Left lung (tissue), 10 donors: ENCODE measurements around the gene PHACTR1. TPM values are rescaled to one million over a fixed set of nuclear protein-coding genes. Genes with fewer than 3 reads are reported as not detected.

Experiments
- ATAC-seq: fragments of 200-7000 bp; cut with Tn5 transposase; one replicate; pipeline ENCODE4 v1.9.1; 2020; ENCODE audit warnings: moderate library complexity
- DNase-seq, 4 donors: peaks; one replicate each; pipeline ENCODE4 v3.0.0-alpha.2; 2013 to 2020
- H3K27ac ChIP-seq, 2 donors: fragments of 200-600 bp; sonication (generic) in 1 of 2; one replicate each; pipeline versions ENCODE4 v1.5.0 to v1.8.0; 2020 to 2021
- H3K27me3 ChIP-seq, 2 donors: fragments of 200-600 bp; sonication (generic) in 1 of 2; one replicate each; pipeline versions ENCODE4 v1.5.0 to v1.8.0; 2020 to 2021
- H3K36me3 ChIP-seq, 2 donors: fragments of 200-600 bp; sonication (generic) in 1 of 2; one replicate each; pipeline versions ENCODE4 v1.5.0 to v1.8.0; 2020 to 2021
- H3K4me1 ChIP-seq, 2 donors: fragments of 200-600 bp; one replicate each; pipeline ENCODE4 v1.8.0; 2021
- H3K4me3 ChIP-seq, 2 donors: fragments of 200-600 bp; sonication (generic) in 1 of 2; one replicate each; pipeline versions ENCODE4 v1.5.0 to v1.8.0; 2020 to 2021; ENCODE audit warnings: mild to moderate bottlenecking in 1 of 2
- H3K9me3 ChIP-seq, 2 donors: fragments of 200-600 bp; sonication (generic) in 1 of 2; one replicate each; pipeline versions ENCODE4 v1.5.0 to v1.8.0; 2020 to 2021
- intact Hi-C, 2 donors: fragments of 100-400 bp; cut with DNase I; formaldehyde crosslinking; loops; one replicate each; pipeline versions ENCODE4 v1.11.2 to v1.14.2; 2022
- polyA plus RNA-seq, 6 donors: library from polyadenylated mRNA; unstranded; fragments of 120-200 nt; gene quantifications; one replicate each; pipeline ENCODE4 v1.2.1, GENCODE V29; 2013; ENCODE audit not compliant: insufficient read length in 6 of 6
- total RNA-seq, 2 donors: library from RNA; stranded (reverse); fragmentation: NEBNext Ultra II Directional; extraction: Animal tissue kit (Norgen Biotek cat#: 25700); gene quantifications; one replicate each; pipeline ENCODE4 v1.2.1, GENCODE V29; 2021
- TF ChIP-seq, protein P1 (sequence below), 2 donors: fragments of 200-600 bp; sonication (generic) in 1 of 2; IDR thresholded peaks; one replicate each; pipeline versions ENCODE4 v1.5.0 to v1.8.0; 2021; ENCODE audit warnings: antibody characterized with exemption in 2 of 2
- donor health status: DM: no; HTN: yes; CAD: no.
- donor health status: DM: no; HTN: no; CAD: no.

PHACTR1 gene
- total and polyA plus RNA-seq, 8 donors, result 12.1 to 53.3 (median 15.8) TPM

DNA sequence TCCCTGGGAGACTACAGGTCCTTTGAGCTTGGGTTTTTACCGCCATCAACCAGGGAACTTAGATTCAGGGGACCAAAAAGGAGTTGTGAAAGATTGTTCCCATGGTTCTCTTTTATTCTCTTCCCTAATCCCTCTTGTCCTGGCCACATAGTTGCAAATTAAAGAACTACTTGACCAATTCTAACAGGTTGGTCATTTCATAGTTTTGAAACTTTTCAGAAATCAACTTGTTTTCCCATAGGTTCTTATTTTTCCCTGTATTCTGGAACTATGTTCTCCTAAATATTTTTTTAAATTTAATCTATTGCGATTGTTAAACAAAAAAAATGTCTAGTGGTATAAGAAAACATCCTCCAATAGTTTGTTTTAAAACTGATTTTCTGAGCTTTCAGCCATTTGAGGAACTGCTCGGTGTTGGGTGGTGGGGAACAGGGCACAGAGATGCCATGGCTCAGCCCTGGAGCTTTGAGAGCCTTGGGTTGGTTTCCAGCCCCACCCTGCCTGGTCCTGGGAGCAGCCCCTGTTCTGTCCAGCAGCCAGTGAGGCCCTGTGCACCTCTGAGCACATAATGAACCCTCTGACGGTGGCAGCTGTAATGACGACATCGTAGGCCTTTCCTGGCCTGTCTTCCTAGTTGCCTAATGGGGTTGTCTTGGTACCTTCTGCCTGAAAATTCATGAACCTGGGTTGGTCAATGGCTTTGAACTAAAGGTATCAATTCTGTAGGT is 558.3 kb downstream of the PHACTR1 start:
- H3K27me3 ChIP-seq, result no peaks in the 10 kb centered on the region
- peak overlapping the region in 1 of 2 donors; percentile 87 for H3K27ac ChIP-seq
- DNase-seq, result no peak
- no peaks in the 10 kb centered on the region for H3K9me3 ChIP-seq
- H3K36me3 ChIP-seq, result peaks cover 0 to 35% of the 10 kb centered on the region in 2 donors
- peak overlapping the region in 1 of 2 donors; percentile 52 for H3K4me3 ChIP-seq
- peaks cover 0 to 11% of the 10 kb centered on the region in 2 donors for H3K4me1 ChIP-seq
- TF ChIP-seq, protein P1, sequence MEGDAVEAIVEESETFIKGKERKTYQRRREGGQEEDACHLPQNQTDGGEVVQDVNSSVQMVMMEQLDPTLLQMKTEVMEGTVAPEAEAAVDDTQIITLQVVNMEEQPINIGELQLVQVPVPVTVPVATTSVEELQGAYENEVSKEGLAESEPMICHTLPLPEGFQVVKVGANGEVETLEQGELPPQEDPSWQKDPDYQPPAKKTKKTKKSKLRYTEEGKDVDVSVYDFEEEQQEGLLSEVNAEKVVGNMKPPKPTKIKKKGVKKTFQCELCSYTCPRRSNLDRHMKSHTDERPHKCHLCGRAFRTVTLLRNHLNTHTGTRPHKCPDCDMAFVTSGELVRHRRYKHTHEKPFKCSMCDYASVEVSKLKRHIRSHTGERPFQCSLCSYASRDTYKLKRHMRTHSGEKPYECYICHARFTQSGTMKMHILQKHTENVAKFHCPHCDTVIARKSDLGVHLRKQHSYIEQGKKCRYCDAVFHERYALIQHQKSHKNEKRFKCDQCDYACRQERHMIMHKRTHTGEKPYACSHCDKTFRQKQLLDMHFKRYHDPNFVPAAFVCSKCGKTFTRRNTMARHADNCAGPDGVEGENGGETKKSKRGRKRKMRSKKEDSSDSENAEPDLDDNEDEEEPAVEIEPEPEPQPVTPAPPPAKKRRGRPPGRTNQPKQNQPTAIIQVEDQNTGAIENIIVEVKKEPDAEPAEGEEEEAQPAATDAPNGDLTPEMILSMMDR (IDR thresholded peaks at IDR 0.05), result no peak
- no peak for ATAC-seq
- intact Hi-C loops, result no loop called here

DNA sequence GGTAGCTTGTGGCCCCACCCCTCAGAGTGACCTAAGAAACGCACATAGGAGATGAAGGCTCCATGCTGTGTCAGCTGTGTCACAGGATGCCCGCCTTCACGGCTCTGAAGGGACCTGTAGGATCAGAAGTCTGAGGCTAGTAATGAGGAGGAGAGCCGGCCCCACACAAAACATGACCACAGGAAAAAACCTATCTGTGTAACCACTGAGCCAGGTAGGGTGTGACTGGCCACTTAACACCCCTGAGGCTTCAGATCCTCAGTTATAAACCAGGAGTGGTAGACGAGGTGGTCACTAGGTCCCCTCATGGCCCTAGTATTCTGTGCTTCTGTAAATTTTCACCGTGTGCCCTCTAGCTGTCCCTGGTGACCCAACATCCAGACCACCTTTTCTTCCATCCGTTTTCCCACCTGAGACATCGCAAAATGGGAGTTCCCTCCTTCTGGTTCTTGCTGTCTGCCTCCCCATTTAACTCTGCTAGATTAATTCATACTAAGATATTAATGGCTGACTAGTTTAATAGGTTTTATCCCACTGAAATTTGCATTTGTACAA is 558.9 kb downstream of the PHACTR1 start:
- intact Hi-C loops, result no loop called here
- DNase-seq, result no peak
- peaks cover 0 to 41% of the 10 kb centered on the region in 2 donors for H3K36me3 ChIP-seq
- no peaks in the 10 kb centered on the region for H3K9me3 ChIP-seq
- ATAC-seq, result no peak
- no peak overlapping the region for H3K27ac ChIP-seq
- peak overlapping the region in 1 of 2 donors; percentile 52 for H3K4me3 ChIP-seq
- TF ChIP-seq, protein P1 (IDR thresholded peaks at IDR 0.05), result no peak
- H3K27me3 ChIP-seq, result no peaks in the 10 kb centered on the region
- peaks cover 0 to 10% of the 10 kb centered on the region in 2 donors for H3K4me1 ChIP-seq

DNA sequence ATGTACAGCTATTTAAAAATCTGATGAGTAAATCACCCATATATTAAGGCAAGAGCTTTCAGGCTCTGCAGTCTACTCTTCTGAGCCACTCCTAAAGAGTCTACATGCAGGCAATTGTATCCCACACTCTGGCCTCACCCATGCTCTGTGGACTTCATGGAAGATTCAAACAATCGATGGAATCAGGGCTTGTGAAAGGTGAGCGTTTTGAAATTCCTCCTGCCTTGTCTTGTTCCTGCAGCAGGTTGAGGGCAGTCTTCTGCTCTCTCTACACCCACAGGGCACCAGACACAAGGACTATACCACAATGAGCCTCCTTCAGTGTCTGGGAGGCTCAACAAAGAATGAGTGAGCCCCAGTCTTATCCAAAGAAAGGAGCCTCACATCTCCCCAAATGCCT is 560.7 kb downstream of the PHACTR1 start:
- Histone ChIP-seq H3K9me3 (no peaks in the 10 kb centered on the region), H3K36me3 (peaks cover 0 to 59% of the 10 kb centered on the region in 2 donors), H3K27ac (no peak overlapping the region), H3K4me1 (peaks cover 0 to 4% of the 10 kb centered on the region in 2 donors), H3K4me3 (no peak overlapping the region), H3K27me3 (no peaks in the 10 kb centered on the region)
- no peak for DNase-seq
- no peak for ATAC-seq
- intact Hi-C loops, result no loop called here
- TF ChIP-seq, protein P1 (IDR thresholded peaks at IDR 0.05), result no peak

GRCh38 chr6:13278164-13278563 is 561.6 kb downstream of the PHACTR1 start:
- DNase-seq (no peak), ATAC-seq (no peak)
- Histone ChIP-seq H3K9me3 (no peaks in the 10 kb centered on the region), H3K27ac (no peak overlapping the region), H3K27me3 (no peaks in the 10 kb centered on the region), H3K4me1 (peaks cover 0 to 4% of the 10 kb centered on the region in 2 donors), H3K4me3 (no peak overlapping the region), H3K36me3 (peaks cover 0 to 68% of the 10 kb centered on the region in 2 donors)
- intact Hi-C loops, result no loop called here
- TF ChIP-seq, protein P1 (IDR thresholded peaks at IDR 0.05), result no peak

DNA sequence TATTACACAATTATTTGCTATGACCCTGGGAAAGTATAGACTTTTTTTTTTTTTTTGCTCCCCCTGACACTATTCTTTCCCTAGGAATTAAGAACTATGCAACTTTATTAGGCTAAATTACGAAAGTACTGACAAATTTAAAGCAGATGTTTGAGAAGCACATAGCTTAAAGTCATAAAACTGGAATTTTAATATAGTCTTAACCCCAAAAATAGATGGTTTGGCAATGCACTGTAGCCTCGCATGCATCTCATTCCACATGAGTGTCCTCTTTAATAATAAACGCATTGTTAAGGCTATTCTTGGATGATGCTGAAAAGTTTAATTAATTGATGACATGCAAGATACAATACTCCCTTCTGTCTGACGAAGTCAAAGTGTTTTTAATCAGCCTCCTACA is 562.4 kb downstream of the PHACTR1 start:
- H3K27me3 ChIP-seq, result no peaks in the 10 kb centered on the region
- ATAC-seq, result no peak
- TF ChIP-seq, protein P1 (IDR thresholded peaks at IDR 0.05), result no peak
- H3K4me3 ChIP-seq, result no peak overlapping the region
- no peak for DNase-seq
- peaks cover 0 to 4% of the 10 kb centered on the region in 2 donors for H3K4me1 ChIP-seq
- peaks cover 0 to 76% of the 10 kb centered on the region in 2 donors for H3K36me3 ChIP-seq
- H3K9me3 ChIP-seq, result no peaks in the 10 kb centered on the region
- intact Hi-C loops, result no loop called here
- H3K27ac ChIP-seq, result no peak overlapping the region
